Measurements from ENCODE around the gene AAMDC. TPM values are rescaled to one million over a fixed set of nuclear protein-coding genes. Genes with fewer than 3 reads are reported as not detected.
"Not testable (repeated sequence)": the region's sequence is repeated elsewhere in the genome, so short reads cannot be mapped to it uniquely, and the experiment has no call there.

AAMDC gene
- total RNA-seq, 1 donor from 2014 or later = 56.4 TPM

- Histone ChIP-seq H3K27me3 (no peaks in the 10 kb centered on the region), H3K4me3 (no peak overlapping the region), H3K27ac (no peak overlapping the region), H3K9me3 (no peaks in the 10 kb centered on the region), H3K4me1 (peaks cover 0 to 3% of the 10 kb centered on the region in 2 donors), H3K36me3 (peaks cover 20 to 63% of the 10 kb centered on the region in 2 donors)
- TF ChIP-seq CTCF (IDR thresholded peaks at IDR 0.05) = no peak
- DNase-seq (ENCODE audit: low spot score in 2 of 2) = peak in 1 of 2 donors; percentile 66
- intact Hi-C loops (cut with DNase I) = no loop called here
Observed at GRCh38 chr11:77879218-77879617, 58.3 kb downstream of the AAMDC start.

- Histone ChIP-seq H3K27ac (no peak overlapping the region), H3K27me3 (no peaks in the 10 kb centered on the region), H3K36me3 (peaks cover 27 to 53% of the 10 kb centered on the region in 2 donors), H3K9me3 (no peaks in the 10 kb centered on the region), H3K4me3 (no peak overlapping the region), H3K4me1 (peaks cover 0 to 3% of the 10 kb centered on the region in 2 donors)
- intact Hi-C loops (cut with DNase I) = no loop called here
- DNase-seq (ENCODE audit: low spot score in 2 of 2) = no peak
- no peak for TF ChIP-seq CTCF (IDR thresholded peaks at IDR 0.05)
Observed at GRCh38 chr11:77882396-77882795, 61.5 kb downstream of the AAMDC start.

GRCh38 chr11:77883775-77884174, 62.8 kb downstream of the AAMDC start:
- H3K4me3 ChIP-seq = no peak overlapping the region
- TF ChIP-seq CTCF (IDR thresholded peaks at IDR 0.05) = no peak
- H3K27me3 ChIP-seq = no peaks in the 10 kb centered on the region
- no peaks in the 10 kb centered on the region for H3K4me1 ChIP-seq
- H3K27ac ChIP-seq = no peak overlapping the region
- peaks cover 27 to 53% of the 10 kb centered on the region in 2 donors for H3K36me3 ChIP-seq
- DNase-seq (ENCODE audit: low spot score in 2 of 2) = no peak
- intact Hi-C loops (cut with DNase I) = no loop called here
- H3K9me3 ChIP-seq = no peaks in the 10 kb centered on the region

GRCh38 chr11:77884186-77884828, 63.4 kb downstream of the AAMDC start:
- Histone ChIP-seq H3K9me3 (no peaks in the 10 kb centered on the region), H3K27me3 (no peaks in the 10 kb centered on the region), H3K4me3 (no peak overlapping the region), H3K27ac (no peak overlapping the region), H3K4me1 (no peaks in the 10 kb centered on the region), H3K36me3 (peaks cover 27 to 54% of the 10 kb centered on the region in 2 donors)
- no peak for TF ChIP-seq CTCF (IDR thresholded peaks at IDR 0.05)
- DNase-seq (ENCODE audit: low spot score in 2 of 2) = no peak
- intact Hi-C loops (cut with DNase I) = no loop called here

GRCh38 chr11:77884829-77885190, 63.9 kb downstream of the AAMDC start:
- no peaks in the 10 kb centered on the region for H3K9me3 ChIP-seq
- H3K4me1 ChIP-seq = no peaks in the 10 kb centered on the region
- H3K27ac ChIP-seq = no peak overlapping the region
- no peak for TF ChIP-seq CTCF (IDR thresholded peaks at IDR 0.05)
- intact Hi-C loops (cut with DNase I) = no loop called here
- peaks cover 27 to 55% of the 10 kb centered on the region in 2 donors for H3K36me3 ChIP-seq
- no peaks in the 10 kb centered on the region for H3K27me3 ChIP-seq
- DNase-seq (ENCODE audit: low spot score in 2 of 2) = no peak
- no peak overlapping the region for H3K4me3 ChIP-seq

- H3K4me1 ChIP-seq = no peaks in the 10 kb centered on the region
- DNase-seq (ENCODE audit: low spot score in 2 of 2) = no peak
- peaks cover 24 to 47% of the 10 kb centered on the region in 2 donors for H3K36me3 ChIP-seq
- no peaks in the 10 kb centered on the region for H3K9me3 ChIP-seq
- TF ChIP-seq CTCF (IDR thresholded peaks at IDR 0.05) = no peak
- intact Hi-C loops (cut with DNase I) = no loop called here
- no peak overlapping the region for H3K4me3 ChIP-seq
- no peaks in the 10 kb centered on the region for H3K27me3 ChIP-seq
- no peak overlapping the region for H3K27ac ChIP-seq
Observed at GRCh38 chr11:77886401-77886800, 65.5 kb downstream of the AAMDC start.

- H3K27me3 ChIP-seq; intact Hi-C loops (cut with DNase I): not testable (repeated sequence)
Observed at GRCh38 chr11:77889045-77889444, 68.1 kb downstream of the AAMDC start.

GRCh38 chr11:77890100-77890614, 69.2 kb downstream of the AAMDC start:
- H3K4me1 ChIP-seq; DNase-seq (ENCODE audit: low spot score in 2 of 2); intact Hi-C loops (cut with DNase I); H3K27me3 ChIP-seq; H3K4me3 ChIP-seq; H3K9me3 ChIP-seq; H3K27ac ChIP-seq: not testable (repeated sequence)
- peaks cover 16 to 32% of the 10 kb centered on the region in 2 donors for H3K36me3 ChIP-seq

More at GRCh38 chr11:77889045-77889444, 68.1 kb downstream of the AAMDC start:
- peaks cover 16 to 36% of the 10 kb centered on the region in 2 donors for H3K36me3 ChIP-seq
- not testable (repeated sequence) for H3K4me3 ChIP-seq; H3K27ac ChIP-seq; H3K9me3 ChIP-seq; DNase-seq (ENCODE audit: low spot score in 2 of 2); H3K4me1 ChIP-seq
